ENCODE data around the gene SNRPA. TPM values are rescaled to one million over a fixed set of nuclear protein-coding genes. Genes with fewer than 3 reads are reported as not detected.

Gene SNRPA
- total RNA-seq = 10 to 100 TPM; 48.9 to 80.7 (median 72.4) TPM
- polyA plus RNA-seq = 10 to 100 TPM; 56.4 to 83.9 TPM
- long read RNA-seq, donor 1, transcript SNRPA-201 (6 exons, 1,621 nt) = major isoform, 54 of 68 reads
- long read RNA-seq, donor 1, partial matches to known transcripts = 5 of 68 reads
- long read RNA-seq, donor 1, other reads (novel, unspliced or antisense) = 9 of 68 reads
- long read RNA-seq, donor 2, transcript SNRPA-201 (6 exons, 1,621 nt) = major isoform, 55 of 63 reads
- long read RNA-seq, donor 2, partial matches to known transcripts = 5 of 63 reads
- long read RNA-seq, donor 2, other reads (novel, unspliced or antisense) = 0 of 63 reads
- long read RNA-seq, donor 3, transcript SNRPA-201 (6 exons, 1,621 nt) = major isoform, 44 of 52 reads
- long read RNA-seq, donor 3, partial matches to known transcripts = 5 of 52 reads
- long read RNA-seq, donor 3, other reads (novel, unspliced or antisense) = 2 of 52 reads

DNA sequence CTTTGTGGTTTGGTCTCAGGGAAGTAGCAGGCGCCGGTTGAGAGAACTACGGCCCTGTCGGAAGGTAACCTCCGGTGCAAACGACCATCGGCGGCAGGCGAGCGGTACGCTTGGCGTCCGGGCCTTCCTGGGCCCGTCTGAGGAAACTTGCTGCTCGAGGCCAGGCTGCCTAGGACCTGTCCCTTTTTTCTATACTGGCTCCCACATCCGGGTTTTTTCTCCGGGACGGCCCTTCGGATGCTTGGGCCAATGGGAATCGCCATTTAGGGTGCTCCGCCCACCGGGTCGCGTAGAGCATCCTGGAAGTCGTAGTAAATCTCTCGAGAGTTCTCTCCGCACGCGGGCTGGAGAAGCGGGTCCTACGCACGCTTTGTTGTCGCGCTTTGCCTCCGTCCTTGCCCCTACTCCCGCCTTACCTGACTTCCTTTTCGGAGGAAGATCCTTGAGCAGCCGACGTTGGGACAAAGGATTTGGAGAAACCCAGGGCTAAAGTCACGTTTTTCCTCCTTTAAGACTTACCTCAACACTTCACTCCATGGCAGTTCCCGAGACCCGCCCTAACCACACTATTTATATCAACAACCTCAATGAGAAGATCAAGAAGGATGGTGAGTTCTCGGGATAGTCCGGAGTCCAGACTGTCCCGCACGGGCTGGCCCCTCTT, at the start of gene SNRPA:
TSS of gene SNRPA (plus strand) at position 330 of the 664 bp plus-strand sequence. CDS start at position 536, 206 bp downstream.
- H3K27me3 ChIP-seq = no peaks in the 10 kb centered on the region
- peak within 1 kb of the TSS; percentile 55 for H3K4me3 ChIP-seq
- no peaks in the 10 kb centered on the region for H3K9me3 ChIP-seq
- peak; percentile 96 to 97 (median 96) for DNase-seq
- intact Hi-C loops (cut with DNase I) = loop anchor here in 2 of 4 donors (2.0 to 5.0 kb wide), 2 partner anchors 48 to 51 kb away; partner anchors contain the start of gene EGLN2 (in 1 of the 2)
- peak within 1 kb of the TSS; percentile 39 to 86 for H3K27ac ChIP-seq
- 0 to 1% (median 0%) methylated on average over 46 of the region's 46 CpGs for WGBS, 3 donors
- no peak for TF ChIP-seq EP300 (IDR thresholded peaks at IDR 0.05)
- peak; percentile 85 for TF ChIP-seq POLR2A (IDR thresholded peaks at IDR 0.05)
- TF ChIP-seq, protein P1, sequence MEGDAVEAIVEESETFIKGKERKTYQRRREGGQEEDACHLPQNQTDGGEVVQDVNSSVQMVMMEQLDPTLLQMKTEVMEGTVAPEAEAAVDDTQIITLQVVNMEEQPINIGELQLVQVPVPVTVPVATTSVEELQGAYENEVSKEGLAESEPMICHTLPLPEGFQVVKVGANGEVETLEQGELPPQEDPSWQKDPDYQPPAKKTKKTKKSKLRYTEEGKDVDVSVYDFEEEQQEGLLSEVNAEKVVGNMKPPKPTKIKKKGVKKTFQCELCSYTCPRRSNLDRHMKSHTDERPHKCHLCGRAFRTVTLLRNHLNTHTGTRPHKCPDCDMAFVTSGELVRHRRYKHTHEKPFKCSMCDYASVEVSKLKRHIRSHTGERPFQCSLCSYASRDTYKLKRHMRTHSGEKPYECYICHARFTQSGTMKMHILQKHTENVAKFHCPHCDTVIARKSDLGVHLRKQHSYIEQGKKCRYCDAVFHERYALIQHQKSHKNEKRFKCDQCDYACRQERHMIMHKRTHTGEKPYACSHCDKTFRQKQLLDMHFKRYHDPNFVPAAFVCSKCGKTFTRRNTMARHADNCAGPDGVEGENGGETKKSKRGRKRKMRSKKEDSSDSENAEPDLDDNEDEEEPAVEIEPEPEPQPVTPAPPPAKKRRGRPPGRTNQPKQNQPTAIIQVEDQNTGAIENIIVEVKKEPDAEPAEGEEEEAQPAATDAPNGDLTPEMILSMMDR (IDR thresholded peaks at IDR 0.05) = no peak
- H3K36me3 ChIP-seq = no peaks in the 10 kb centered on the region
- H3K4me1 ChIP-seq (ENCODE audit: insufficient read depth) = peaks cover 18% of the 10 kb centered on the region

DNA sequence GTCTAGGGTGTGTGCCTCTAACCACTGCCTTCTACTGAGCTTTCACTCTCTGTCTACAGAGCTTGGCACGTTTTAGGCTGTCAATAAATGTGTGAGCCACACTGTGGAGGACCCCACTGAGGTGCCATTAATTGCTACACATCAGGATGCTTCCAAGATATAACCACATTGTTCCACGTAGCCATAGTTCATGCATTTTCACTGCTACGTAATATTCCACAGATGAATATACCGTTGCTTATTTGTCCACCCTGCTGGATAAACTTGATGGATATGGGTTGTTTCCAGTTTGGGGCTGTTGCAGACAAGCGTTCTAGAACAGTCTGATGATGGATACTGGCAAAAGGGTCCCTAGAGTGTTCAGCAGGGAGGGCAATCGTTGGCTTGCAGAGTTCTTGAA, 49.2 kb upstream of the SNRPA start:
- WGBS, 3 donors = 91 to 98% (median 93%) methylated on average over 6 of the region's 6 CpGs
- Histone ChIP-seq H3K4me3 (no peak overlapping the region), H3K27ac (no peak overlapping the region), H3K36me3 (no peaks in the 10 kb centered on the region), H3K27me3 (no peaks in the 10 kb centered on the region), H3K4me1 (ENCODE audit: insufficient read depth) (no peaks in the 10 kb centered on the region), H3K9me3 (no peaks in the 10 kb centered on the region)
- no peak for DNase-seq
- TF ChIP-seq, protein P1 (IDR thresholded peaks at IDR 0.05) = no peak
- no peak for TF ChIP-seq EP300 (IDR thresholded peaks at IDR 0.05)
- TF ChIP-seq POLR2A (IDR thresholded peaks at IDR 0.05) = no peak
- intact Hi-C loops (cut with DNase I) = no loop called here

DNA sequence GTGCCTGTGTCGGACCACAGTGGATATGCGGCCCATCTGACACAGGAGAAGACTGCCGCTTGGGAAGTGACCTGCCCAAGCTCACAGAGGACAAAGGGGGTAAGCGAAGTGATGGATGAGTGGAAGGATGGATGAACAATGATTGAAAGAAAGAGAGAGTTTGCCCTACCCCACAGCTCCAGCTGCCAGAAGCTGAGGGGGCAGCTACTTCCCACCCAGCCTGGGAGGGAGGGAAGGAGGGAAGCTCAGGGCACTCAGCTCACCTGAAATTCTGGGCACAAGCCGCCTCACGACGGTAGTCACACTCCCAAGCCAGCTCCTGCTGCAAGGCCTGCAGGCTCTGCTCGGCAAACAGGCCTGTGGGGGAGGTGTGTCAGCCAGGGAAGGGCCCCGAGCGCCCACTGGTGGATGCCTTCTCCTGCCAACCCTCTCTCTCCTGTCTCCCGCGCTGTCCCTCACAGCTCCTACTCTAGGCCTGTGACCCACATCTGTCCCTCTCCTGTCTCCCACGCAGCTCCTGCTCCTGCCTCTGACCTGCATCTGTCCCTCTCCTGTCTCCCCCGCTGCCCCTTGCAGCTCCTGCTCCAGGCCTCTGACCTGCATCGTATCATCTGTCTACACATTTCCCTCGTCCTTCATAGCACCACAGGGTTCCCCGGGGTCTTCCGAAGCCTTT, 48.5 kb upstream of the SNRPA start:
- intact Hi-C loops (cut with DNase I) = no loop called here
- Histone ChIP-seq H3K27me3 (no peaks in the 10 kb centered on the region), H3K36me3 (no peaks in the 10 kb centered on the region), H3K27ac (no peak overlapping the region), H3K4me1 (ENCODE audit: insufficient read depth) (no peaks in the 10 kb centered on the region), H3K4me3 (no peak overlapping the region), H3K9me3 (no peaks in the 10 kb centered on the region)
- TF ChIP-seq, protein P1 (IDR thresholded peaks at IDR 0.05) = no peak
- no peak for TF ChIP-seq POLR2A (IDR thresholded peaks at IDR 0.05)
- no peak for DNase-seq
- WGBS, 3 donors = 66 to 71% (median 69%) methylated on average over 18 of the region's 18 CpGs

DNA sequence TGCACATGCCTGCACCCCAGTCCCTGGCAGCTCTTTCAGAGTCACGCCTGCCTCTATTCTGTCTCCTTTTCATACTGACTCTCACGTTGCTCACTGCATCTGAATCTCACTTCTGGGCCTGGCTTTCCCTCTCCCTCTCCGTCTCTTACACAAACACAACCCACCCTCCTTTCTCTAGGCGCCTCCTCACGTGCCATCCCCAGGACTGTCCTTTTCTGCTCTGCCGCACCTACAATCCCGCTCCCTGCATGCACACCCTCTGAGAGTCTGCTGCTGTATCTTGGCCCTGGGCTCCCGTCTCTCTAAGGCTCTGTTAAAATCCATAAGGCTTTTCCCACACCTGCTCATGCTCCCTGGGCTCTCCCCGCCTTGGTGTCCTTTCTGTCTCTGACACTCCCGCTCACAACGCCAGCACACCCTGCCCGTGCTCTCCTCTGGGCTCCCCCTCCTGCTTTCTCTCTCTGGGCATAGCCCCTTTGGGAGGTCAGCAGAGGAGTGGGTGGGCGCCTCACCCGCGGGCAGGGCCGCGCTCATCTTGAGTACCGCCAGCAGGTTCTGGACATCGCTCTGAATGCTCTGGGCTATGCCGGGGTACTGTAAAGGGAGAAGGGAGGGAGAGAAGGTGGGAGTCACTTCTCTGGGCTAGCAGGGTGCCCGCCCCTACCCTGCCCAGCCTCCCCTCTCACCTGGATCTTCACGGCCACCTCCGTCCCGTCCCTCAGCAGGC, 47.8 kb upstream of the SNRPA start:
- Histone ChIP-seq H3K4me1 (ENCODE audit: insufficient read depth) (no peaks in the 10 kb centered on the region), H3K36me3 (no peaks in the 10 kb centered on the region), H3K9me3 (no peaks in the 10 kb centered on the region), H3K27me3 (no peaks in the 10 kb centered on the region), H3K4me3 (no peak overlapping the region), H3K27ac (no peak overlapping the region)
- DNase-seq = no peak
- TF ChIP-seq, protein P1 (IDR thresholded peaks at IDR 0.05) = no peak
- TF ChIP-seq POLR2A (IDR thresholded peaks at IDR 0.05) (no peak), EP300 (IDR thresholded peaks at IDR 0.05) (no peak)
- intact Hi-C loops (cut with DNase I) = no loop called here
- 85 to 92% (median 88%) methylated on average over 24 of the region's 24 CpGs for WGBS, 3 donors

Data from ovary (tissue), 10 donors.